ENCODE measurements around the gene ITPRIP.

GRCh38 chr10:104351919-104352318, 13.7 kb upstream of the ITPRIP start:
- no peak for TF ChIP-seq EZH2phosphoT487 (IDR thresholded peaks at IDR 0.05; ENCODE audit: borderline replicate concordance)
- TF ChIP-seq SIN3A (IDR thresholded peaks at IDR 0.05; ENCODE audit: low read depth), result no peak
- TF ChIP-seq CTCF (IDR thresholded peaks at IDR 0.05 in 2 of 3, conservative IDR thresholded peaks at IDR 0.05 in 1 of 3; ENCODE audit: borderline replicate concordance in 1 of 3, insufficient read depth in 1 of 3, low read depth in 2 of 3, low read length in 2 of 3), result no peak
- no peak for TF ChIP-seq REST (IDR thresholded peaks at IDR 0.05; ENCODE audit: low read depth)
- no peak for TF ChIP-seq CEBPB (IDR thresholded peaks at IDR 0.05; ENCODE audit: low read depth)
- TF ChIP-seq YY1 (IDR thresholded peaks at IDR 0.05; ENCODE audit: extremely low read depth, insufficient replicate concordance, low read depth, low read length), result no peak
- no peak for TF ChIP-seq POLR2A (IDR thresholded peaks at IDR 0.05; ENCODE audit: borderline replicate concordance, extremely low read depth, insufficient read depth, insufficient read length)
- no peak for TF ChIP-seq POLR2AphosphoS5 (IDR thresholded peaks at IDR 0.05; ENCODE audit: low read depth, low read length)
- TF ChIP-seq ATF3 (IDR thresholded peaks at IDR 0.05), result no peak
- TF ChIP-seq JUND (IDR thresholded peaks at IDR 0.05), result no peak

All from HCT116 (cell line).